Stimulated activated naive CD8-positive, alpha-beta T cell treated with anti-CD3 and anti-CD28 coated beads, Interleukin-15, Interleukin-2, amounts not matched to agents 100 ng/mL and 50 ng/mL, for 24 hours (primary cell): ENCODE results near the gene ELL3.
"Not testable (repeated sequence)": the region's sequence is repeated elsewhere in the genome, so short reads cannot be mapped to it uniquely, and the experiment has no call there.

Experiments
- H3K27ac Mint-ChIP-seq: one replicate; pipeline ENCODE4 v1.8.0; 2021; ENCODE audit warnings: mild to moderate bottlenecking, mixed read lengths
- H3K27me3 Mint-ChIP-seq: one replicate; pipeline ENCODE4 v1.8.0; 2021; ENCODE audit warnings: mixed read lengths
- H3K36me3 Mint-ChIP-seq: one replicate; pipeline ENCODE4 v1.8.0; 2021; ENCODE audit warnings: low read depth, mixed read lengths
- H3K4me1 Mint-ChIP-seq: one replicate; pipeline ENCODE4 v1.8.0; 2021; ENCODE audit warnings: low read depth, mixed read lengths
- H3K4me3 Mint-ChIP-seq: one replicate; pipeline ENCODE4 v1.8.0; 2021; ENCODE audit warnings: mild to moderate bottlenecking, mixed read lengths
- H3K9me3 Mint-ChIP-seq: one replicate; pipeline ENCODE4 v1.8.0; 2021; ENCODE audit warnings: mixed read lengths

ELL3 gene, protein sequence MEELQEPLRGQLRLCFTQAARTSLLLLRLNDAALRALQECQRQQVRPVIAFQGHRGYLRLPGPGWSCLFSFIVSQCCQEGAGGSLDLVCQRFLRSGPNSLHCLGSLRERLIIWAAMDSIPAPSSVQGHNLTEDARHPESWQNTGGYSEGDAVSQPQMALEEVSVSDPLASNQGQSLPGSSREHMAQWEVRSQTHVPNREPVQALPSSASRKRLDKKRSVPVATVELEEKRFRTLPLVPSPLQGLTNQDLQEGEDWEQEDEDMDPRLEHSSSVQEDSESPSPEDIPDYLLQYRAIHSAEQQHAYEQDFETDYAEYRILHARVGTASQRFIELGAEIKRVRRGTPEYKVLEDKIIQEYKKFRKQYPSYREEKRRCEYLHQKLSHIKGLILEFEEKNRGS

GRCh38 chr15:43776718-43777266 lies at the start of gene ELL3:
TSS of gene ELL3 (minus strand) at chr15:43776966. CDS start at chr15:43776901, 65 bp downstream.
- H3K27me3 Mint-ChIP-seq, result no peaks in the 10 kb centered on the region
- H3K36me3 Mint-ChIP-seq, result peaks cover 25% of the 10 kb centered on the region
- H3K4me3 Mint-ChIP-seq, result peak within 1 kb of the TSS; percentile 85
- no peaks in the 10 kb centered on the region for H3K9me3 Mint-ChIP-seq
- peak within 1 kb of the TSS; percentile 92 for H3K27ac Mint-ChIP-seq
- H3K4me1 Mint-ChIP-seq, result peaks cover 37% of the 10 kb centered on the region

DNA sequence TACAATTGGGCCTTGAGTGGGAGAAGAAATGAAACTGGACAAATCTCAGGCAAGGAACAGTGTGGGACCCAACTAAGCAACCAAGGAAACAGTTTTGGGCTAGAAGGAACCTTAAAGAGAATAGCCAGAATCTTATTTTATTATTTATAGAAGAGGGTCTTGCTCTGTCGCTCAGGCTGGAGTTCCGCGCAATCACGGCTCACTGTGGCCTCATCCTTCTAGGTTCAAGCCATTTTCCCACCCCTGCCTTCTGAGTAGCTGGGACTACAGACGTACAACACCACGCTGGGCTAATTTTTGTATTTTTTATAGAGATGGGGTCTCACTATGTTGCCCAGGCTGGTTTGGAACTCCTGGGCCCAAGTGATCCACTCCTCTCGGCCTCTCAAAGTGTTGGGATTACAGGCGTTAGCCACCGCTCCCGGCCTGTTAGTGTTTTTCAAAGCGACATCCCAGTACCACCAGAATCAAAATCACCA lies 49.3 kb upstream of the ELL3 start:
- Mint-ChIP-seq H3K9me3 (peaks cover 4% of the 10 kb centered on the region), H3K4me1 (peaks cover 68% of the 10 kb centered on the region), H3K27ac (peak overlapping the region; percentile 75), H3K27me3 (no peaks in the 10 kb centered on the region), H3K4me3 (peak overlapping the region; percentile 89), H3K36me3 (peaks cover 41% of the 10 kb centered on the region)

GRCh38 chr15:43825305-43825704 lies 48.5 kb upstream of the ELL3 start:
- H3K4me3 Mint-ChIP-seq, H3K9me3 Mint-ChIP-seq, H3K27me3 Mint-ChIP-seq: not testable (repeated sequence)
- H3K27ac Mint-ChIP-seq, result peak overlapping the region; percentile 98
- peaks cover 71% of the 10 kb centered on the region for H3K4me1 Mint-ChIP-seq
- H3K36me3 Mint-ChIP-seq, result peaks cover 43% of the 10 kb centered on the region

DNA sequence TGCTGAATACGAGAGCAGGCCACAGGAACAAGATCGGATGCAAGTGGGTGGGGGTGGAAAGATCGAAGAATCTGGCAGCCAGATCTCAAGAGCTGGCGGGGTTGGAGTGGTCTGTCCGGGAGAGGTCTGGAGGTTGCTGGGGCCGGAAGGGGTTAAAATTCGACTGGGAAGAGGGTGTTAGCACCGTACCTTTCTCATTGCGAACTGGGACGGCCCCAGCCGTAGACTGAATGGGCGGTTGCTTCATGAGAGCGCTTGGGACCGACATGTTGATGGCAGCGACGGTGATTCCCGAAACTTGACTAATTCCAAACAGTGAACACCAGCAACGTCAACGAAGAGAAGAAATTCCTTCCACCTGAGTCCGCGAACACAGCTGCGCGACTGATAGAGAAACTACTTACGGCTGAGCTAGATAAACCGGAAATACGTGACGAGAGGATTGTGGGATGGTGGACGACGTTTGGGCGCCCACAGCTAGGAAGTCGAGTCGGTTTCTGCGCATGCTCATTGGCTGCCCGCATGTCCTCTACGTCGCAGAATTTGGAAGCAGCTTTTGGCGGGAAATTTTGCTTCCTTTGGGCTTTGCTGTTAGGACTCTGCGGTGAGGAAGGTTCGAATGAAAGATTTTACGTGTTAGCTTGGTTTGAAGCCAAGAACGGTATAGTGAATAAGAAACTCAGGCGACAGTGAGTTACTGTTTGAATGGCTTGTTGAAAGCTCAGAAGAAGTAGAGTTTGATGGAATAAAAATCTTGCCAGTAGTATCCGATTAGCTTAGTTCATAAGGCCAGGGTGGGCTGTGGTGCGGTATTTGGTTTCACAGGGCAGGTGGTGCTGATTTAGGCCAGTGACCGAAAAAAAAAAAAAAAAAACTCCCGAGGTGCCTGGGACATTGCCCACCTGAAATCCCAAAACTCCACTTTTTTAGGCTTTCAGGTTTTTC lies 47.8 kb upstream of the ELL3 start, which contains the start of gene MFAP1:
MFAP1 (minus strand) TSS at position 389 of the 945 bp plus-strand sequence; CDS start at position 268, 121 bp downstream.
- Mint-ChIP-seq H3K27me3 (no peaks in the 10 kb centered on the region), H3K36me3 (peaks cover 42% of the 10 kb centered on the region), H3K27ac (peak within 1 kb of the TSS; percentile 98), H3K9me3 (peaks cover 4% of the 10 kb centered on the region), H3K4me1 (peaks cover 69% of the 10 kb centered on the region), H3K4me3 (peak within 1 kb of the TSS; percentile 98)

- H3K4me3 Mint-ChIP-seq, result peak overlapping the region; percentile 54
- peaks cover 58% of the 10 kb centered on the region for H3K4me1 Mint-ChIP-seq
- peak overlapping the region; percentile 29 for H3K27ac Mint-ChIP-seq
- H3K9me3 Mint-ChIP-seq, result peaks cover 4% of the 10 kb centered on the region
- H3K27me3 Mint-ChIP-seq, result no peaks in the 10 kb centered on the region
- H3K36me3 Mint-ChIP-seq, result peaks cover 46% of the 10 kb centered on the region
These were observed 44.7 kb upstream of the ELL3 start for GRCh38 chr15:43821505-43821904.

DNA sequence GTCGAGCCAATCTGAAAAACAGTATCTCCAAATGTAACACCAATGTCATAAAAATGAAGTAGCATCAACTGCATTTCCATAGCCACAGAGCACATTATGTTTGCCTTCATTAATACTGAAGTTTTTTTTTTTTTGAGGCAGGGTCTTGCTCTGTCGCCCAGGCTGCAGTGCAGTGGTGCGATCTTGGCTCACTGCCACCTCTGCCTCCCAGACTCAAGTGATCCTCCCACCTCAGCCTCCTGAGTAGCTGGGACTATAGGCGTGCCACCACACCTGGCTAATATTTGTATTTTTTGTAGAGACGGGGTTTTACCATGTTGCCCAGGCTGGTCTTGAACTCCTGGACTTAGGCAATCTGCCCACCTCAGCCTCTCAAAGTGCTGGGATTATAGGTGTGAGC lies 38.3 kb upstream of the ELL3 start:
- not testable (repeated sequence) for H3K27me3 Mint-ChIP-seq, H3K9me3 Mint-ChIP-seq, H3K4me3 Mint-ChIP-seq
- Mint-ChIP-seq H3K36me3 (peaks cover 71% of the 10 kb centered on the region), H3K4me1 (peaks cover 14% of the 10 kb centered on the region), H3K27ac (peak overlapping the region; percentile 33)

GRCh38 chr15:43808960-43809678 lies 32.4 kb upstream of the ELL3 start:
- H3K4me1 Mint-ChIP-seq, result peaks cover 15% of the 10 kb centered on the region
- H3K4me3 Mint-ChIP-seq, result no peak overlapping the region
- H3K9me3 Mint-ChIP-seq, result no peaks in the 10 kb centered on the region
- H3K27ac Mint-ChIP-seq, result peak overlapping the region; percentile 76
- H3K27me3 Mint-ChIP-seq, result no peaks in the 10 kb centered on the region
- H3K36me3 Mint-ChIP-seq, result peaks cover 78% of the 10 kb centered on the region

- no peak overlapping the region for H3K27ac Mint-ChIP-seq
These were observed 31.7 kb upstream of the ELL3 start for GRCh38 chr15:43808435-43808950.

GRCh38 chr15:43802676-43803075 lies 25.9 kb upstream of the ELL3 start:
- H3K4me3 Mint-ChIP-seq, H3K9me3 Mint-ChIP-seq, H3K27me3 Mint-ChIP-seq: not testable (repeated sequence)
- H3K36me3 Mint-ChIP-seq, result peaks cover 81% of the 10 kb centered on the region
- H3K27ac Mint-ChIP-seq, result peak overlapping the region; percentile 26
- peaks cover 36% of the 10 kb centered on the region for H3K4me1 Mint-ChIP-seq

More at GRCh38 chr15:43808435-43808950, 31.7 kb upstream of the ELL3 start:
- H3K9me3 Mint-ChIP-seq, result no peaks in the 10 kb centered on the region
- H3K4me1 Mint-ChIP-seq, result peaks cover 15% of the 10 kb centered on the region
- H3K4me3 Mint-ChIP-seq, result no peak overlapping the region
- no peaks in the 10 kb centered on the region for H3K27me3 Mint-ChIP-seq
- H3K36me3 Mint-ChIP-seq, result peaks cover 74% of the 10 kb centered on the region

DNA sequence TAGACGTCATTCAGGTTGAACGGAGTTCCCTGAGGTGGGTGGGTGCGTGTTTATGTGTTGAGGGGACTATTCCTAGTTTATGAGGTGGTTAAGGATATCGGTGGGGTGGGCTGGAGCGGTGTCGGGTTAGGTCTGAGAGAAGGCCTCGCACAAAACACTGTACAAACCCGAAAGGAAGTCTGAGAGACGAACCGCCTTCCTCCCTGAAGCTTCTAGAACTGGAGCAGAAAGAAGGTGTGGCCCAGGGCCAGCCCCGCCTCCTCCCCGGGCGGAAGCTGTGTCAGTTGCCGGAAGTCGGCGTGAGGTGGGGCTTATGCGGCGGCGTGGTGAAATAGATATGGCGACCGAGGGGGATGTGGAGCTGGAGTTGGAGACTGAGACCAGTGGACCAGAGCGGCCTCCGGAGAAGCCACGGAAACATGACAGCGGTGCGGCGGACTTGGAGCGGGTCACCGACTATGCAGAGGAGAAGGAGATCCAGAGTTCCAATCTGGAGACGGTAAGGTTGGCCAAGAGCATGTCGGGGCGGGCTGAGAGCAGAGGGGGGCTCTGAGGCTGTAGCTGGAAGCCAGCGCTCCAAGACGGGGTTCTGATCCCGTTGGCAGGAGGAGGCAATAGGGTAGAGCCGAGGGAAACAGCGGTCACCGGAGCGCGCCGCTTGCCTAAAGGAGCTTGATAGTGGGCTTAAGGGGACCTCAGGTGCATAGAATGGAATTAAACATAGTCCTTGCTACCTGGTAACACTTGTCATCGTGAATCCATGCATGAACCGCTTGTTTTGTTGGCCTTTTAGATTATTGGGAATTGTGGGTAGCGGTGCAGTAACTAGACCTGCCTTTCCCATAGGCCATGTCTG lies 23.7 kb upstream of the ELL3 start, which contains the start of gene HYPK:
HYPK (plus strand) TSS at position 314 of the 856 bp plus-strand sequence; CDS start at position 338, 24 bp downstream.
- H3K9me3 Mint-ChIP-seq, result no peaks in the 10 kb centered on the region
- H3K4me1 Mint-ChIP-seq, result peaks cover 40% of the 10 kb centered on the region
- H3K4me3 Mint-ChIP-seq, result peak within 1 kb of the TSS; percentile 97
- no peaks in the 10 kb centered on the region for H3K27me3 Mint-ChIP-seq
- peaks cover 76% of the 10 kb centered on the region for H3K36me3 Mint-ChIP-seq
- peak within 1 kb of the TSS; percentile 98 for H3K27ac Mint-ChIP-seq

DNA sequence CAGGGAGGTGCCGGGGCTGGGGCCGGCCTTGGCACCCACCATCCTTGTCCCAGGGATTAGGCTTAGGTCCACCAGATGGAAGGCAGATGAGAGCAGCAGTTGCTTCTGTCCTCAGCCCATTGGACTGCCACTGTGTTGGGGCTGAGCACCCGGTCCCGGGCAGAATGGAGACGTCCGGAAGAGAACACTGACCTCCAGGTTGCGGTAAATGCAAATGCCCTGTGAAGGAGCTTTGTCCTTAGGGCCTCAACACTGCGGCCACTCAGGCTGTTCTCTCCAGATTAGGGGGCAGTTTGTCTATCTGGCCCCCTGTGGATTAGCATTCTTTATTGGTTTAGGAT lies 23.1 kb upstream of the ELL3 start, which contains the start of gene SERINC4:
SERINC4 (minus strand) TSS at position 276 of the 341 bp plus-strand sequence; CDS start at position 42, 234 bp downstream.
- no peaks in the 10 kb centered on the region for H3K9me3 Mint-ChIP-seq
- peaks cover 76% of the 10 kb centered on the region for H3K36me3 Mint-ChIP-seq
- H3K4me1 Mint-ChIP-seq, result peaks cover 46% of the 10 kb centered on the region
- H3K27me3 Mint-ChIP-seq, result no peaks in the 10 kb centered on the region
- peak within 1 kb of the TSS; percentile 97 for H3K4me3 Mint-ChIP-seq
- H3K27ac Mint-ChIP-seq, result peak within 1 kb of the TSS; percentile 98

- Mint-ChIP-seq H3K9me3 (no peaks in the 10 kb centered on the region), H3K27me3 (no peaks in the 10 kb centered on the region), H3K4me3 (peak overlapping the region; percentile 97), H3K27ac (peak overlapping the region; percentile 98), H3K36me3 (peaks cover 76% of the 10 kb centered on the region), H3K4me1 (peaks cover 49% of the 10 kb centered on the region)
These were observed 22.6 kb upstream of the ELL3 start for GRCh38 chr15:43799209-43799944.
